GM19099 (cell line): Measurements from ENCODE around the gene NETO1.

Experiments used
- POLR2A ChIP-seq: IDR thresholded peaks from 3 replicates; pipeline ENCODE4 v1.6.1; 2011; ENCODE audit warnings: low read depth; ENCODE audit not compliant: insufficient read length; ENCODE audit errors: extremely low read depth

The NETO1 gene, protein sequence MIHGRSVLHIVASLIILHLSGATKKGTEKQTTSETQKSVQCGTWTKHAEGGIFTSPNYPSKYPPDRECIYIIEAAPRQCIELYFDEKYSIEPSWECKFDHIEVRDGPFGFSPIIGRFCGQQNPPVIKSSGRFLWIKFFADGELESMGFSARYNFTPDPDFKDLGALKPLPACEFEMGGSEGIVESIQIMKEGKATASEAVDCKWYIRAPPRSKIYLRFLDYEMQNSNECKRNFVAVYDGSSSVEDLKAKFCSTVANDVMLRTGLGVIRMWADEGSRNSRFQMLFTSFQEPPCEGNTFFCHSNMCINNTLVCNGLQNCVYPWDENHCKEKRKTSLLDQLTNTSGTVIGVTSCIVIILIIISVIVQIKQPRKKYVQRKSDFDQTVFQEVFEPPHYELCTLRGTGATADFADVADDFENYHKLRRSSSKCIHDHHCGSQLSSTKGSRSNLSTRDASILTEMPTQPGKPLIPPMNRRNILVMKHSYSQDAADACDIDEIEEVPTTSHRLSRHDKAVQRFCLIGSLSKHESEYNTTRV

DNA sequence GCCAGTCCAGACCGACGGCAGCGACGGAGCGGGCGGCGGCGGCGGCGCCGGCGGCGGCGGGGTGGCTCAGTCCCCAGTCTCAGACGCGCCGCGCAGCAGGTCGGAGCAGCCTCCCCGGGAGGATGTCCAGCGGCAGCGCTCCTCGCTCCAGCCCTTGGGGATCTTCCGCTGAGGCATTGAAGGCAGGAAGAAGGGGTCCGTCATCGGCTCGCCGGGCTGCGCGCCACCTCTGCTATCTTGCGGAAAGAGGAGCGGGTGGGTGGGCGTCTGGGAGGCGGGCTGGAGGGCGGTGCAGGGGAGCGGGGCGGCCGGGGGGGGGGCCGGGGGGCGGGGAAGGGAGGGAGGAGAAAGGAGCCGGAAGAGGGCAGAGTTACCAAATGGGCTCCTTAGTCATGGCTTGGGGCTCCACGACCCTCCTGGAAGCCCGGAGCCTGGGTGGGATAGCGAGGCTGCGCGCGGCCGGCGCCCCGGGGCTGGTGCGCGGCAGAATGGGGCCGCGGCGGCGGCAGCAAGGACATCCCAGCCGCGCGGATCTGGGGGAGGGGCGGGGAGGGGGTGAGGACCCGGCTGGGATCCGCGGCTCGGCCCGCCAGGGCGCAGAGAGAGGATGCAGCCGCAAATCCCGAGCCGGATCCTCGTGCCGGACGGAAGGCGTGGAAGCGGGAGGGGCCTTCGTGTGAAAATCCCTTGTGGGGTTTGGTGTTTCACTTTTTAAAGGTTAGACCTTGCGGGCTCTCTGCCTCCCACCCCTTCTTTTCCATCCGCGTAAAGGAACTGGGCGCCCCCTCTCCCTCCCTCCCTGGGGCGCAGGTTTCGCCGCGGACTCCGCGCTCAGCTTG is at the start of gene NETO1:
NETO1 (minus strand) TSS at position 242 of the 839 bp plus-strand sequence. CDS start 696 bp downstream, outside the sequence.
- TF ChIP-seq POLR2A: no peak

DNA sequence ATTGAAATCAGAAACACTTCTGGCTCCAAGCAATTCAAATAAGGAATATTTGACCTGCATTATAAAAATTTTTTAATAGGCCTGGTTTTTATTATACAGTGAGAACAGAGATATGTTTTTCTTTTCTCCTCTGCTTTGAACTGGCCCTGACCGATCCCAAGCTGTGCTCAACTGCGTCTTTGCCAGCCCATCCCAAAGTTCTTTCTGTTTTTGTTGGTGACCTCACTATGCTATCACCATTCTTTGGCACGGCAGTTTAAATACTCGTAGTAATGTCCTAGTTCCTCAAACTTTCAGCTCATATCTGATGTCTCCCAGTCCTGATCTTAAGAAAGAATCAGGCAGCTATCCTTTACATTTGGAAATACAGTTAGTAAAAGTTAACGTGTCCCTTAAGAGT is 42.3 kb upstream of the NETO1 start:
- no peak for TF ChIP-seq POLR2A

DNA sequence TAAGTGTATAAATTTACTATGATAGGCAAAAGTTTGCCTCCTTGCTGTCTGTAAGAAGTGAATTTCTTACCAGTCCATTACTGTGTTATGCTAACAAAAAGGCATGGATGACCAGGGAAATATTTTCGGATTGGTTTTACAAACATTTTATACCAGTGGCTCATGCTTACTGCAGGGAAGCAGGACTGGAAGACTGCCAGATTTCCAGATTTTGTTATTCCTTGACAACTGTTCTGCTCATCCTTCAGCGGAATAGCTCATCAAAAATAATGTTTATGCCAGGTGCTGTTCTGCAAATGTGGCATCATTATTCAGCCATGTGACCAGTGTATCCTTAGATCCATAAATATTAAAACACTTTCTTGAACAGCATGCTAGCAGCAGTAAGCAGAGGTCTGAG is 40.4 kb upstream of the NETO1 start:
- TF ChIP-seq POLR2A: no peak

DNA sequence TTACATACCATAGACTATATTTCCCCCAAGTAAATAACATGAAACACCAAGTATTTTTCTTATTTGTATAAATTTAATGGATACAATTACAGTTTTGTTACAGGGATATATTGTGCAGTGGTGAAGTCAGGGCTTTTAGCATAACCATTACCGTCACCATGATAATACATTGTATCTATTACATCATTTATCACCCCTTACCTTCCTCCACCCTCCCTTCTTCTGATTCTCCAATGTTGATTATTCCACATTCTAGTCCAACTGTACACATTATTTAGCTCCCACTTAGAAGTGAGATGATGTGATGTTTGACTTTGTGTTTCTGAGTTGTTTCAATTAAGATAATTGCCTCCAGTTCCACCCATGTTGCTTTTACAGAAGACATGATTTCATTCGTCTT is 35.2 kb upstream of the NETO1 start:
- TF ChIP-seq POLR2A: no peak

DNA sequence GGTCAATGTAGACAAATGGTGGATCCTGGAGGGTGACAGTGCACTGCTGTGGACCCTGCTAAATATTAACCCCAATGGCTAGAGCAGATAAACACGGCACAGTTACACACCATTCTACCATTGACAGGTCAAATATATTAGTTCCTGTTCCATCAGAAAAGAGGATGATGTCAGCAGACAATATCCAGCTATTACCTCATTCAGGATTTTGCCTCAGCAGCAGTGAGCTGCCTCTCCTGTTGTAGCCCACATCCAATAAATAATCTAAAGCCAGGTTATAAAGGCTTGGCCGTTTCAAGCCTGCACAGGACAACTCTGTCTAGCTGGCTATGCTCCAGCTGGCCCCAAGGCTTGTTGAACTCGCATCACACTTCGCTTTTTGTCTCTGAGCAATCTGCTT is 31.6 kb upstream of the NETO1 start:
- TF ChIP-seq POLR2A: no peak

DNA sequence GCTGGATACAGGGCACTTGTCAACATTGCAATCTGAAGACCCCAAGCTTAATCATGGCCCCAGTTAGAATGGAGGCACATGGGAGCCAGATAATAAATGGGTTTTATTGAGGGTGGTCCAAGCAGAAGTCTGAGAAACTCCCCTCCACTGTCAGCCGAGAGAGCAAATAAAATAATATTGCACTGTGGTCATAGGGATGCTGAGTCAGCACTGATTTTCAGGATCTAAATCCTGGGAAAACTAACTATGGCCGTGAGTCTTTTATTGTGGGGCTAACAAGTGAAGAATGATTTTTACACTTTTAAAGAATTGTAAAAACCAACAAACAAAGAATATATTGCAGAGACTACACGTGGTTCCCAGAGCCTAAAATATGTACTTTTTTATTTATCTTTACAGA is 31.1 kb upstream of the NETO1 start:
- TF ChIP-seq POLR2A: no peak

DNA sequence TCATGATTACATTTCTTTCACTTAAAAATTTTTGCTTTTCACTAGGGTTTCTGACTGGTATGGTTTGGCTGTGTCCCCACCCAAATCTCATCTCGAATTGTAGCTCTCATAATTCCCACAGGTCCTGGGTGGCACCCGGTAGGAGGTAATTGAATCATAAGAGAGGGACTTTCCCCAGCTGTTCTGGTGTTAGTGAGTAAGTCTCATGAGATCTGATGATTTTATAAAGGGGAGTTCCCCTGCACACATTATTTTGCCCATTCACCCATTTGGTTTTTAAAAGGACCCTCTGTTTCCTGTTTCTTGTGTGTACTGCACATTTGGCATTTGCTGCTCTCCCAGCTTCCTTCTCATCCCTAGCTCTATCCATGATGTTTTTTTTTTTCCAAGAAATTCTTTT is 27.8 kb upstream of the NETO1 start:
- no peak for TF ChIP-seq POLR2A

DNA sequence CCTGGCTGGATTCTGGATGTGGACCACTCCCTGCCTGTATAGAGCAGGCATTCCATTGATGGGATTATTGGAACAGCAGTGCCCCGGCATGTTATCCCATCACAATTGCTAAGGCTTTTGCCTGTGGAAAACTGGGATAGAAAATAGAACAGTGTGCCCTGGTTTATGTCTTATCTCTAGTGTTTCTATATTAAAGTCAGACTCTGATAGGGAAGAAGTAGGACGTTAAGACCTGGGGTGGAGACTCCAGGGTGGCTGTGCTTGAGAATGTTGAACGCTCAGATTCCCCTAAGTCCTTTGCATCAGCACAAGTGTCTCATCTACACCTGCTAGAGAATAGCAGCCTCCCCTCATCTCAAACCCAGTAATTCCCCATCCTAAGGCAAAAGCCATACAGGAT is 10.8 kb upstream of the NETO1 start:
- TF ChIP-seq POLR2A: no peak

DNA sequence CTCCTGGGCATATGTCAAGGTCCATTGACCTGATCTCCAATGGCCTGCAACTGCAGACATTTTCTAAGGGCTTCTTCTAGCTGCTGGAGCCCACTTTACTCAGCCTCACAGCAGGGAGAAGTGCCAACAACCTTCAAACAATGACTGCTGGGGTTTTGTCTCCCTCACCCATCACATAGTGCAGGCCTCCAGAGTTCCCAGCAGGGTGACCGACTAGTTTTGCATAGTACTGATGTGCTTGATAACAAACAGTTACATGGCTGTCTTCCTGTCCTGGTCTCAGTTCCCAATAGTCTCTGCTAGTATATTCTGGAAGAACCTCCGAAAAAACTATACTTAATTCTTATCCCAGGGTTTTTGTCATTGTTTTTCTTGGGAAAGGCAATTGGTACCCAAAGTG is 10.4 kb upstream of the NETO1 start:
- no peak for TF ChIP-seq POLR2A

DNA sequence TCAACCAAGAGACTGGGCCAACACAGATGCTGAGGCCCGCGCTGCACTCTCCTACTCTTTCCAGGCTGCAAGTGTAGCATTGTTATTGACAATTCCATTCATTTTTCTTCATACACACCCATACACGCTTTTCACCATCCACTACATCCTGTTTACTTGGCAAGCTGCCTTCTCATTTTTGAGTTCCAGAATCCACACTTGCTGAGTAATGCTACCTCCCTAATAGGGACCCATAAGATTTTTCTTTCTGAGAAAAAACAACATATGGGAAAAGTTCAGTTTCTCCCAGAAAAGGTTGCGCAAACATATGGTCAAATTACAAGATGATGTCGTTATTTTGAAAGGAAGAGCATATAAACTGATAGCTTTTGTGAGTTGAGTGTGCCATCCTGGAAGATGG is 3.3 kb upstream of the NETO1 start:
- no peak for TF ChIP-seq POLR2A

DNA sequence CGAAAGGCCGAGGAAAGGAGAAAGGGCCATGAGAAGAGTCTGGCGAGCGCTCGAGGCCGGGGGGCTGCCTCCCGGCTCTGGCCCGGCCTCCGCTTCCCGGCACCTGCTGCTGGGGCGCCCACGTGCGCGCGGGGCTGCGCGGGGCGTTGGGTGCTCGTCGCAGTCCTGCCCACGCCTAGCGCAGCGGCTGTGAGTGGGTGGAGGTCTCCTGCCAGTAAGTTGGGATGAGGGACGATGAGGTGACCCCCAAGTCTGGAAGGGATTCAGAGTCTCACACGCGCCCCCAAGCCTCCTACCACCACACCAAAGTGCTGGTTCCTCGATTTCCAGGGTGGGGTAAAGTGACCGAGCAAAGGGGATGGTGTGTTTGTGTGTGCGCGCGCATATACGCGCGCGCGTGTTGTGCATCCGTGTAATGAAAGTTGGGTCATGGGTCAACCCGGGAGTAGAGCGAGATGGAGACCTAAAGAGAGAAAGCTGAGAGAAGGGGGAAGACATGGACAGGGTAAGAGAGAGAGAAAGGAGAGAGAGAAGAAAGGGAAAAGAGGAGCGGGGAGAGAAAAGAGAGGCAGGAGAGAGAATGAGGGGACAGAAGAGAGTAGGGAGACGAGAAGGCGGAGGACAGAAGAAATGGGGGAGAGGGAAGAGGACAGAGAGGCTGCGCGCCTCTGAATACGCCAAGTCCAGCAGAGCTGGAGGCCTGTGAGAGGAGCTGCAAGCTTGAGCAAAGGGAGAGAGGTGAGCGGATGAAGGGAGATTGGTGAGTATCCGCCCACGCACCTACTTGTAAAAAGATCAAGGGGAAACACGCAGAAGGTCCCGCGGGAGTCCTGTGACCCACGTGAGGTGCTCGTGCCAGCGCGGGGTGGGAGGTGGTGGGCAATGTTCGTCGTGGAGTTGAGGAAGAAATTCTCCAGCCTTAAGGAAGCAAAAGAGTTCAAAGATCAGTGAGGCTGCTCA is 1.7 kb upstream of the NETO1 start:
- TF ChIP-seq POLR2A: no peak

DNA sequence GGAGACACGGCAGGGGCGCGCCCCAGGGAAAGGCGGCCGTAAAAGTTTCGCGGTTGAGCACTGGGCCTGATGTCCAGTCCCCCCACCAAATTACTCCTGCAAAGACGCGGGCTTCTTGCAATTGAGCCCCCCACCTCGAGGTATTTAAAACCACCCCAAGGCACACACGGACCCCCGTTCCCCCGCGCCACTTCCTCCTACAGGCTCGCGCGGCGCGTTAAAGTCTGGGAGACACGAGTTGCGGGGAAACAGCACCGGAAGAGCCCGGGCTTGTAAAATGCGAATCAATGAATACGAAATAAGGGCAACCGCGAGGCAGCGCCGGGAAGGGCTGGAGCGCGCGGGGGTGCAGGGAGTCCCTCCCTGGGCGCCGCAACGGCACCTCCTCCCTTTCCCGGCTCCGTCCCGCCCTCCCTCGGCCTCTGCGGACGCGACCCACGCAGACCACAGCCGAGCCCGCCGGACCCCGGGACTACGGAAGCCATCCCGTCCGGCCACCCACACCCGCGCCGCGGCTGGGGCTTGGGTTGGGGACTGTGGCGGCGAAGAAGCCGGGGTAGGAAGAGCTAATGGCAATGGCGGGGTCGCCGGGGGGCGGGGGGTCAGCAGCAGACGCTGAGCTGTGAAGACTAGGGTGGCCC is 918 bp upstream of the NETO1 start:
- TF ChIP-seq POLR2A: no peak

DNA sequence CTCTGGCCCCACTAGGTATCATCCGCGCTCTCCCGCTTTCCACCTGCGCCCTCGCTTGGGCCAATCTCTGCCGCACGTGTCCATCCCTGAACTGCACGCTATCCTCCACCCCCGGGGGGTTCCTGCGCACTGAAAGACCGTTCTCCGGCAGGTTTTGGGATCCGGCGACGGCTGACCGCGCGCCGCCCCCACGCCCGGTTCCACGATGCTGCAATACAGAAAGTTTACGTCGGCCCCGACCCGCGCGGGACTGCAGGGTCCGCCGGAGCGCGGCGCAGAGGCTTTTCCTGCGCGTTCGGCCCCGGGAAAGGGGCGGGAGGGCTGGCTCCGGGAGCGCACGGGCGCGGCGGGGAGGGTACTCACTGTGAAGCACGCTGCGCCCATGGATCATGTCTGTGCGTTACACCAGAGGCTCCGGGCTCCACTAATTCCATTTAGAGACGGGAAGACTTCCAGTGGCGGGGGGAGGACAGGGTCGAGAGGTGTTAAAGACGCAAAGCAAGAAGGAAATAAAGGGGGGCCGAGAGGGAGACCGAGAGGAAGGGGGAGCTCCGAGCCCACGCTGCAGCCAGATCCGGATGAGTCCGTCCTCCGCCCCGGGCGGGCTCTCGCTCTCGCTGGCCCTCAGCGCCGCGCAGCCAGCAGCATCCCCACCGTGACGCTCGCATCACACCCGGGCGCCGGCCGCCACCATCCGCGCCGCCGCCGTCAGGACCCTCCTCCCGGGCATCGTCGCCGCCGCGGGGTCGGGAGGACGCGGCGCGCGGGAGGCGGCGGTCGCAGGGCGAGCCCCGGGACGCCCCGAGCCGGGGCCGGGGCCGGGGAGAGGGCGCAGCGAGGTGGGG is 664 bp downstream of the NETO1 start:
- no peak for TF ChIP-seq POLR2A
